Nephron progenitor cell (in vitro differentiated cells): Measurements from ENCODE around the gene MCM3.
A peak's percentile ranks its signal among the peaks of the same experiment; 100 is the strongest.

ENCODE experiments used
- DNase-seq: peaks from one replicate; pipeline ENCODE4 v3.0.0; 2021
- H3K27ac Mint-ChIP-seq: 2 replicates; pipeline ENCODE4 v1.8.0; 2021; ENCODE audit warnings: mild to moderate bottlenecking, moderate library complexity, mixed read lengths
- H3K27me3 Mint-ChIP-seq: 2 replicates; pipeline ENCODE4 v1.8.0; 2021; ENCODE audit warnings: mild to moderate bottlenecking, low read depth, mixed read lengths; ENCODE audit not compliant: poor library complexity
- H3K36me3 Mint-ChIP-seq: 2 replicates; pipeline ENCODE4 v1.8.0; 2021; ENCODE audit warnings: low read depth, mixed read lengths
- H3K4me1 Mint-ChIP-seq: 2 replicates; pipeline ENCODE4 v1.8.0; 2021; ENCODE audit warnings: mixed read lengths
- H3K4me3 Mint-ChIP-seq: 2 replicates; pipeline ENCODE4 v1.8.0; 2021; ENCODE audit warnings: mild to moderate bottlenecking, moderate library complexity, mixed read lengths
- H3K9me3 Mint-ChIP-seq: 2 replicates; pipeline ENCODE4 v1.8.0; 2021; ENCODE audit warnings: mild to moderate bottlenecking, moderate library complexity, mixed read lengths
- TF ChIP-seq, protein P1 (sequence below): fragments of 200-600 bp; sonication (generic); IDR thresholded peaks from 2 replicates; pipeline ENCODE4 v1.5.0; 2021; ENCODE audit warnings: antibody characterized with exemption

The MCM3 gene

DNA sequence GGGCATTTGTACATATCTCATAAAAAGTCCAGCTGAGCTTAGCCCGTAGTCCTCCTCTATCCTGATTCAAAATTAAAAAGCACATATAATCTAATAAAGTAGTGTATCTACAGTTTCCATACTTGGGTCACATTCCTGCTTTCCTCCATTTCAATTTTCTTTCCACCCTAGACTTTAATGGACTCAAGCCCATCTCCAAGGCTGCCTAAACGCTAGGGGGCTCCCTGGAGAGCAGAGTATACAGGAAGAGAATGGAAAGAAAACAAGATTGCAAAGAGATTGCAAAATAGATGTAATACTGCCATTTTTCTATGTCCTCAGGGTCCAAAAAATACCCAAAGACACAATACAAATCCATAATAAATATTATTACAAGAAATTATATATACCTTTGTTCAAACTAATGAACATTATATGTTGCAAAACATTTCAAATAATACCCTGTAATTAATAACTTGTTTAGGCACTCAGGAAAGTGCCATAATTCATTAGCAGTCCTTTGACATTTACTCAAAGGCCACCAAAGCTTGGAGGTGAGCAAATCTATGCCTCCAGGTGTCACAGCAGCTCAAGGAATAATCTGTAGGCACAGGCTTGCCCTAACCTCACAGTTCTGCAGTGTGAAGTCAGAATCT is 2.4 kb upstream of the MCM3 start:
- H3K36me3 Mint-ChIP-seq = peaks cover 8% of the 10 kb centered on the region
- H3K4me3 Mint-ChIP-seq = peak overlapping the region; percentile 48
- TF ChIP-seq, protein P1, sequence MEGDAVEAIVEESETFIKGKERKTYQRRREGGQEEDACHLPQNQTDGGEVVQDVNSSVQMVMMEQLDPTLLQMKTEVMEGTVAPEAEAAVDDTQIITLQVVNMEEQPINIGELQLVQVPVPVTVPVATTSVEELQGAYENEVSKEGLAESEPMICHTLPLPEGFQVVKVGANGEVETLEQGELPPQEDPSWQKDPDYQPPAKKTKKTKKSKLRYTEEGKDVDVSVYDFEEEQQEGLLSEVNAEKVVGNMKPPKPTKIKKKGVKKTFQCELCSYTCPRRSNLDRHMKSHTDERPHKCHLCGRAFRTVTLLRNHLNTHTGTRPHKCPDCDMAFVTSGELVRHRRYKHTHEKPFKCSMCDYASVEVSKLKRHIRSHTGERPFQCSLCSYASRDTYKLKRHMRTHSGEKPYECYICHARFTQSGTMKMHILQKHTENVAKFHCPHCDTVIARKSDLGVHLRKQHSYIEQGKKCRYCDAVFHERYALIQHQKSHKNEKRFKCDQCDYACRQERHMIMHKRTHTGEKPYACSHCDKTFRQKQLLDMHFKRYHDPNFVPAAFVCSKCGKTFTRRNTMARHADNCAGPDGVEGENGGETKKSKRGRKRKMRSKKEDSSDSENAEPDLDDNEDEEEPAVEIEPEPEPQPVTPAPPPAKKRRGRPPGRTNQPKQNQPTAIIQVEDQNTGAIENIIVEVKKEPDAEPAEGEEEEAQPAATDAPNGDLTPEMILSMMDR = peak; percentile 78
- no peaks in the 10 kb centered on the region for H3K9me3 Mint-ChIP-seq
- no peaks in the 10 kb centered on the region for H3K27me3 Mint-ChIP-seq
- no peak overlapping the region for H3K27ac Mint-ChIP-seq
- peak; percentile 73 for DNase-seq
- H3K4me1 Mint-ChIP-seq = peaks cover 28% of the 10 kb centered on the region

DNA sequence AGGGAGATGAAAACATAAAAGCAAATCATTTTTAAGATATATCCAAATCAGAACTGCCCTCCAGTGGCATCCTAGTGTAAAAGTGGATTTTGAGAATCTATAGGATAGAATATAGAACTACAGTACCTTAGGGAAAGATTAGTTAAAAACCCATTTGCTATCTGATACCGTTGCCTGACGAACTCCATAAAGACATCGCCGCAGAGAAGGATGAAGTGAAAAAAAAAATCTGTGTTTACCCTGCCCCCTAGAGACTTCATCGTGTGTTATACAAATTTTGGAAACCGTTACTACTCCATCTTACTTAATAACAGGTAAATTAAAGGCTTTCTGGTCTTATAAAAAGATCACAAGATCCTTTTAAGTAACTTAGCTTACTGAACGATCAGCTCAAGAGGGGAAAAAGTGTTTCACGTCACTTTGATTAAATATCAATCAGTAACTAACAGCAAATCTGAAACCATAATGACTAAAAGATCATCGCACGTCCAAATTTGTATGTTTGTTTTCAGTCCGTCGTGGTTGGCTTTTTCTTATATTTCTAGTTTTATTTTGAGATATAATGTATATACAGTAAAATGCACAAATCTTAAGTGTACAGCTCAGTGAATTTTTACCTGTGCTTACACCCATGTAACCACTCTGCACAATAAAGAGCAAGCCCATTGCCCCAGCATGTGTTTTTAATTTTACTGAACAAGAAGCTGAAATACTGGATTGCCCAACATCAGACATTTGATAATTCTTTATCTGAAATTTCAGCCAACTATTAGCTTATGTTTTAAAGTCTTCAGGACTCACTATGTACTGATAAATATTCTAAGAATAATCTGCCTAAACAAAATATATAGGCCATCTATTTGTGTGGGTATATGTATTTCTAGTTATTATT is 881 bp upstream of the MCM3 start:
- H3K4me3 Mint-ChIP-seq = no peak overlapping the region

DNA sequence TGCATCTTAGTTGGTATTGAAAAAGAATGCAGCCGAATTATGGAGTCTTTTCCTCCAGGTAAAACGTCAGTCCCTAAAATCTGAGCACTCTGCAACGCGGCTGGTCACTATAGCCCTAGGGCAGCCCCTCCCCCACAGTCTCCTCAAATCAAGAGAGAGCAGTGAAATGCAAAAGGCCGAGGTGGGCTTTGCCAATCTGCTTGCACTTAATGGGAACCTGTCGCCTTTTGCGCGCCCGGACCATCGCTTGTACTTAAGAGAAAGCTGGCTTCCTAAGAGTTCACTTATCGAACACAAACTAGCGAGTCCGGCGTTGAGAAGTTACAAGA is 447 bp downstream of the MCM3 start:
- no peaks in the 10 kb centered on the region for H3K27me3 Mint-ChIP-seq
- H3K4me3 Mint-ChIP-seq = no peak overlapping the region
- peak; percentile 71 for DNase-seq
- H3K36me3 Mint-ChIP-seq = peaks cover 36% of the 10 kb centered on the region
- H3K4me1 Mint-ChIP-seq = peaks cover 39% of the 10 kb centered on the region
- no peak overlapping the region for H3K27ac Mint-ChIP-seq
- H3K9me3 Mint-ChIP-seq = no peaks in the 10 kb centered on the region
- TF ChIP-seq, protein P1 = no peak

More for the DNA sequence above, 881 bp upstream of the MCM3 start:
- DNase-seq = no peak
- Mint-ChIP-seq H3K36me3 (peaks cover 23% of the 10 kb centered on the region), H3K27ac (no peak overlapping the region), H3K9me3 (no peaks in the 10 kb centered on the region), H3K27me3 (no peaks in the 10 kb centered on the region), H3K4me1 (peaks cover 39% of the 10 kb centered on the region)
- TF ChIP-seq, protein P1 = no peak

DNA sequence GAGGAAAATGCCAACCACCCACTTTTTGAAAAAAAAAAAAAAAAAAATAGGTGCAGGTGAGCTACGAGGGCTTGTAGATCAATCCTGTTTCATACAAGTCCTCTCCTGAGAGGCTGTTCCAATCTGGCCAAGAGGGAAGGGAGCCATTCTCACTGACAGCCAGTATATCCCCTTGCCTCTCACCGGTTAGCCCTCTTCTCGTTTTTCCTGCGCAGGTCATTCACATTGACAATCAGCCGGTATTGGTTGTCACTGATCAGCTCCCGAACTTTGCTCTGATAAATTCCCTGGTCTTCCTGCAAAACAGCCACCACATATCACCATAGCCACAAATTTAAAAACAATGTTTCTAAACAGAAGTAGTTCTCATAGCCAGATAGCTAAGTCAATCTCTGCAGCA is 1.4 kb downstream of the MCM3 start:
- Mint-ChIP-seq H3K27ac (peak overlapping the region; percentile 7), H3K9me3 (no peaks in the 10 kb centered on the region), H3K36me3 (peaks cover 46% of the 10 kb centered on the region), H3K4me1 (peaks cover 39% of the 10 kb centered on the region), H3K4me3 (no peak overlapping the region), H3K27me3 (no peaks in the 10 kb centered on the region)
- TF ChIP-seq, protein P1 = no peak
- DNase-seq = no peak

DNA sequence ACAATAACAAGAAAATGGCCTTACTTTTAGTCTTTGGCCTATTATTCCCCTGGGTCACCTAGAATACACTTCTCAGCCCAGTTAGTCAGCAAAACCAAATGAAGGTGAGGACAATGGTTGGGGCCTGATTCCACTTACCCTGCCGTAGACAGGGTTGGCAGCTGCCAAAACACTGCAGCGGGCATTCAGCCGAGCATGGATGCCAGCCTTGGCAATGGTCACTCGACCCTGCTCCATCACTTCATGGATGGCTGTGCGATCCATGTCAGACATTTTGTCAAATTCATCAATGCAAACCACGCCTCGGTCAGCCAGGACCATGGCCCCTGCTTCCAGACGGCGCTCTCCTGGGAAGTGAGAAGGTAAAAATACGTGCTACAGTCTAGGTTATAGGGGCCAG is 8.4 kb downstream of the MCM3 start:
- no peaks in the 10 kb centered on the region for H3K9me3 Mint-ChIP-seq
- no peak for DNase-seq
- peaks cover 81% of the 10 kb centered on the region for H3K36me3 Mint-ChIP-seq

More for the DNA sequence above, 8.4 kb downstream of the MCM3 start:
- H3K4me1 Mint-ChIP-seq = peaks cover 5% of the 10 kb centered on the region
- H3K27ac Mint-ChIP-seq = no peak overlapping the region
- no peak overlapping the region for H3K4me3 Mint-ChIP-seq
- TF ChIP-seq, protein P1 = no peak
- no peaks in the 10 kb centered on the region for H3K27me3 Mint-ChIP-seq
